Lung (tissue), 12 donors: Measurements from ENCODE around the gene MTMR4. TPM values are rescaled to one million over a fixed set of nuclear protein-coding genes. Genes with fewer than 3 reads are reported as not detected.

Experiments
- ATAC-seq: fragments of 200-7000 bp; cut with Tn5 transposase; one replicate; pipeline ENCODE4 v1.9.1; 2020; ENCODE audit warnings: moderate number of reproducible peaks; ENCODE audit not compliant: insufficient read depth, low FRiP score
- DNase-seq, 3 donors: peaks; one replicate each; pipeline ENCODE4 v3.0.0-alpha.2; 2013 to 2017
- H3K27ac ChIP-seq, 2 donors: one replicate each; pipeline ENCODE4 v1.5.1; 2013; ENCODE audit warnings: mild to moderate bottlenecking in 2 of 2, moderate library complexity in 2 of 2, control low read depth in 1 of 2, inconsistent platforms in 1 of 2, low read depth in 1 of 2, low read length in 1 of 2
- H3K27me3 ChIP-seq, 3 donors: one replicate each; pipeline ENCODE4 v1.5.1; 2013; ENCODE audit warnings: low read length in 2 of 3; ENCODE audit not compliant: control insufficient read depth in 3 of 3, insufficient read depth in 3 of 3
- H3K36me3 ChIP-seq, 4 donors: one replicate each; pipeline ENCODE4 v1.5.1; 2013; ENCODE audit warnings: low read length in 4 of 4, mild to moderate bottlenecking in 1 of 4, moderate library complexity in 1 of 4; ENCODE audit not compliant: control insufficient read depth in 4 of 4, insufficient read depth in 4 of 4
- H3K4me1 ChIP-seq, 5 donors: one replicate each; pipeline ENCODE4 v1.5.1; 2013; ENCODE audit warnings: low read length in 5 of 5, mild to moderate bottlenecking in 2 of 5, moderate library complexity in 1 of 5; ENCODE audit not compliant: control insufficient read depth in 5 of 5, insufficient read depth in 5 of 5
- H3K4me3 ChIP-seq: one replicate; pipeline ENCODE4 v1.5.1; 2013; ENCODE audit warnings: mild to moderate bottlenecking, control low read depth, moderate library complexity
- H3K9ac ChIP-seq, 2 donors: one replicate each; pipeline ENCODE4 v1.5.1; 2013; ENCODE audit warnings: low read length in 2 of 2, control low read depth in 1 of 2; ENCODE audit not compliant: insufficient read depth in 1 of 2
- H3K9me3 ChIP-seq, 4 donors: one replicate each; pipeline ENCODE4 v1.5.1; 2013; ENCODE audit warnings: low read length in 3 of 4, mild to moderate bottlenecking in 1 of 4, moderate library complexity in 1 of 4; ENCODE audit not compliant: control insufficient read depth in 4 of 4, insufficient read depth in 3 of 4
- CTCF ChIP-seq: IDR thresholded peaks from 2 replicates; pipeline ENCODE4 v1.5.1; 2012; ENCODE audit warnings: mild to moderate bottlenecking; ENCODE audit errors: control extremely low read depth, extremely low read depth
- WGBS, 2 donors: extraction: QIAGEN DNeasy Blood & Tissue Kit; methylation state at CpG; one replicate each; pipeline ENCODE4 v1.1.7; 2013; 5-methylcytosine and 5-hydroxymethylcytosine counted together
- polyA plus RNA-seq, 2 donors: library from polyadenylated mRNA; stranded (reverse); fragments of 200-250 nt; gene quantifications; one replicate each; pipeline ENCODE4 v1.2.1, GENCODE V29; 2013
- total RNA-seq, 2 donors: library from RNA; depleted of rRNA in 1 of 2; stranded (reverse); fragments of >200 nt in 1 of 2; gene quantifications; one replicate each; pipeline ENCODE4 v1.2.1, GENCODE V29; 2014 to 2021
- donor health status: control.
- donor health status: control.
- donor health status: Bipolar disorder and iron deficiency.
- donor health status: healthy.
- donor health status: DM: yes; HTN: yes; CAD: no.

The MTMR4 gene
- total and polyA plus RNA-seq, 4 donors, result 12.9 to 46.1 (median 31.2) TPM

DNA sequence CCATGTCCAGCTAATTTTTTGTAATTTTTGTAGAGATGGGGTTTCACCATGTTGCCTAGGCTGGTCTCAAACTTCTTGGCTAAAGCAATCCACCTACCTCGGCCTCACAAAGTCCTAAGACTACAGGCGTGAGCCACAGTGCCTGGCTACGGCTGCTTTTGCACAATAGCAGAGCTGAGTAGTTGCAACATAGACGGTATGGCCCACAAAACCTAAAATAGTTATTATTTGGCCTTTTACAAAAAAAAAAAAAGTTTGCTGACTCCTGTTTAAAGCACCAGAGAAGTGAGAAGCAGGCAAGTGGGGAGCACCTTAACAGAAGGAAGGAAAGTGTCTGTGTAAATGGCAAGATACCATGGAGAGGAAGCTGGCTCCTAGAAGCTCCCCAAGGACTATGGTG lies 20.9 kb downstream of the MTMR4 start:
- Histone ChIP-seq H3K9me3 (no peaks in the 10 kb centered on the region), H3K9ac (no peak overlapping the region), H3K4me3 (no peak overlapping the region), H3K4me1 (peaks cover 0 to 2% (median 0%) of the 10 kb centered on the region in 5 donors), H3K27ac (no peak overlapping the region), H3K27me3 (no peaks in the 10 kb centered on the region), H3K36me3 (peaks cover 47 to 70% (median 55%) of the 10 kb centered on the region in 4 donors)
- WGBS, 2 donors, result 40 to 84% methylated on average over 4 of the region's 4 CpGs
- DNase-seq (no peak), ATAC-seq (no peak)
- no peak for TF ChIP-seq CTCF

DNA sequence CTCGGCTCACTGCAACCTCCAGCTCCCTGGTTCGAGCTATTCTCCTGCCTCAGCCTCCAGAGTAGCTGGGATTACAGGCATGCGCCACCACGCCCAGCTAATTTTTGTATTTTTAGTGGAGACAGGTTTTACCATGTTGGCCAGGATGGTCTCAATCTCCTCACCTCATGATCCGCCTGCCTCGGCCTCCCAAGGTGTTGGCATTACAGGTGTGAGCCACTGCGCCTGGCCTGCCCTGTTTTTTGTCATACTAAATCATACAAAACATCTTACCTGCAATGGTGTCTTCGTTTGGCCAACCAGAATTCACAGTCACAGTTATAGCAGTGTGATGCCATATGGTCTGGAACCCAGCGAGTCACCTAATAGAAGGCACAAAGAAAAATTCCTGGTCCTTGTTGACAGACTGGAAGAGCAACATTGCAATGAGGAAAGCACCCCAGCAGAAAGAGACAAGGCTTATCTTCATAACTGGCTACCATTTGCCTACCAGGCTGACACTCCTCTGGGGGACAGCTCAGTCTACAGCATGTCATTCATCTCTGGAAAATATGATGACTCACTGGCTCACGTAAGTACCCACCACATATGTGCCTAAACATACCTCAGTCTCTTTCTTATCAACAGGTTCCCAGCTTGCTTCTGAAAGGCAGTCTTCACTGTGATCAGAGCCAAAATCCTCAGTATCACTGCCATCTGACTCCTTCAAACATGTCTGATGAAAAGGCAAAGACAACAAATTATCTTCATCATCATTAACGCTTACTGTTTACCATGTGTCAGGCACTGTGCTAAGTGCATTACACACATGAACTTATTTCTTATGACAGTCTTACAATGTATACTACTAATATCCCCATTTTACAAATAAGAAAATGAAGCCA lies 22.0 kb downstream of the MTMR4 start:
- H3K27ac ChIP-seq, result no peak overlapping the region
- 94 to 96% methylated on average over 11 of the region's 11 CpGs for WGBS, 2 donors
- no peak for DNase-seq
- no peaks in the 10 kb centered on the region for H3K27me3 ChIP-seq
- no peak for ATAC-seq
- H3K36me3 ChIP-seq, result peaks cover 43 to 63% (median 51%) of the 10 kb centered on the region in 4 donors
- H3K4me3 ChIP-seq, result no peak overlapping the region
- H3K9ac ChIP-seq, result no peak overlapping the region
- TF ChIP-seq CTCF, result no peak
- H3K4me1 ChIP-seq, result peaks cover 0 to 2% (median 0%) of the 10 kb centered on the region in 5 donors
- H3K9me3 ChIP-seq, result no peaks in the 10 kb centered on the region

GRCh38 chr17:58491510-58492045 lies 22.9 kb downstream of the MTMR4 start:
- Histone ChIP-seq H3K9ac (no peak overlapping the region), H3K4me1 (peaks cover 0 to 2% (median 0%) of the 10 kb centered on the region in 5 donors), H3K27ac (no peak overlapping the region), H3K4me3 (no peak overlapping the region), H3K9me3 (no peaks in the 10 kb centered on the region), H3K36me3 (peaks cover 40 to 60% (median 47%) of the 10 kb centered on the region in 4 donors), H3K27me3 (no peaks in the 10 kb centered on the region)
- ATAC-seq (no peak), DNase-seq (no peak)
- TF ChIP-seq CTCF, result no peak
- WGBS, 2 donors, result 97 to 98% methylated on average over 6 of the region's 6 CpGs
